Right lobe of liver (tissue), 6 donors: ENCODE measurements around the gene IL1RL1. TPM values are rescaled to one million over a fixed set of nuclear protein-coding genes. Genes with fewer than 3 reads are reported as not detected.
"Not testable (repeated sequence)": the region's sequence is repeated elsewhere in the genome, so short reads cannot be mapped to it uniquely, and the experiment has no call there.

ENCODE experiments used
- ATAC-seq, 4 donors: fragments of 200-7000 bp; cut with Tn5 transposase; one replicate each; pipeline ENCODE4 v1.9.1; 2020; ENCODE audit warnings: mild to moderate bottlenecking in 4 of 4, moderate library complexity in 4 of 4
- DNase-seq, 3 donors: peaks; one replicate each; pipeline ENCODE4 v3.0.0-alpha.2; 2020
- H3K27ac ChIP-seq, 3 donors: fragments of 200-600 bp; one replicate each; pipeline ENCODE4 v1.8.0; 2022
- H3K27me3 ChIP-seq, 2 donors: fragments of 200-600 bp; one replicate each; pipeline ENCODE4 v1.8.0; 2022
- H3K36me3 ChIP-seq, 4 donors: fragments of 200-600 bp; sonication (generic) in 1 of 4; one replicate each; pipeline versions ENCODE4 v1.5.1 to v1.8.0; 2017 to 2022; ENCODE audit warnings: control low read depth in 1 of 4
- H3K4me1 ChIP-seq, 4 donors: fragments of 200-600 bp; sonication (generic) in 1 of 4; one replicate each; pipeline versions ENCODE4 v1.5.1 to v1.8.0; 2017 to 2022; ENCODE audit warnings: control low read depth in 1 of 4
- H3K4me3 ChIP-seq, 3 donors: fragments of 200-600 bp; one replicate each; pipeline ENCODE4 v1.8.0; 2022
- H3K9me3 ChIP-seq, 4 donors: fragments of 200-600 bp; sonication (generic) in 1 of 4; one replicate each; pipeline versions ENCODE4 v1.5.1 to v1.8.0; 2017 to 2022; ENCODE audit warnings: control low read depth in 1 of 4
- CTCF ChIP-seq, 4 donors: fragments of 200-600 bp in 3 of 4; fragments of 450-650 bp in 1 of 4; IDR thresholded peaks; one replicate each; pipeline versions ENCODE4 v1.5.1 to v1.8.0; 2016 to 2022; ENCODE audit warnings: antibody characterized with exemption in 4 of 4, mild to moderate bottlenecking in 2 of 4
- POLR2A ChIP-seq: fragments of 450-650 bp; IDR thresholded peaks from one replicate; pipeline ENCODE4 v1.6.1; 2017; ENCODE audit warnings: antibody characterized with exemption, mild to moderate bottlenecking
- WGBS: methylation state at CpG from one replicate; pipeline ENCODE4 v1.1.6; 2018; ENCODE audit warnings: low coverage, low lambda C conversion rate; ENCODE audit not compliant: insufficient coverage; ENCODE audit errors: missing lambda C conversion rate; 5-methylcytosine and 5-hydroxymethylcytosine counted together
- intact Hi-C, 2 donors: fragments of 100-400 bp; cut with DNase I; formaldehyde crosslinking; loops; one replicate each; pipeline versions ENCODE4 v1.11.2 to v1.14.1; 2022
- total RNA-seq, 6 experiments: library from RNA; depleted of rRNA in 2 of 6; stranded (reverse); fragments of >200 nt in 2 of 6; fragmentation: NEBNext Ultra II Directional in 3 of 6; extraction: Animal tissue kit (Norgen Biotek cat#: 25700) in 3 of 6; gene quantifications; one replicate each; pipeline versions ENCODE4 v1.1.0 to v1.2.4, GENCODE V29; 2016 to 2023
- donor health status: DM: no; HTN: yes; CAD: no.
- donor health status: DM: no; HTN: no; CAD: no.
- donor health status: DM: no; HTN: no; CAD: no.
- donor health status: DM: no; HTN: yes; CAD: no.
- donor health status: DM: no; HTN: yes; CAD: no.

Gene IL1RL1
- total RNA-seq, 6 experiments from 2014 or later, result 2.0 to 18.0 (median 4.2) TPM

GRCh38 chr2:102318437-102318836, 7.1 kb downstream of the IL1RL1 start:
- ATAC-seq (no peak), DNase-seq (no peak)
- H3K4me1 ChIP-seq, result no peaks in the 10 kb centered on the region
- intact Hi-C loops, result no loop called here
- H3K9me3 ChIP-seq, result no peaks in the 10 kb centered on the region
- TF ChIP-seq POLR2A, result no peak
- TF ChIP-seq CTCF (IDR thresholded peaks at IDR 0.05), result no peak
- H3K27me3 ChIP-seq, result no peaks in the 10 kb centered on the region
- 76% methylated on average over 2 of the region's 2 CpGs for WGBS
- H3K36me3 ChIP-seq, result no peaks in the 10 kb centered on the region
- H3K27ac ChIP-seq, result no peak overlapping the region
- no peak overlapping the region for H3K4me3 ChIP-seq

- Histone ChIP-seq H3K36me3 (no peaks in the 10 kb centered on the region), H3K27me3 (no peaks in the 10 kb centered on the region), H3K4me3 (no peak overlapping the region), H3K9me3 (no peaks in the 10 kb centered on the region), H3K27ac (no peak overlapping the region), H3K4me1 (no peaks in the 10 kb centered on the region)
- DNase-seq (no peak), ATAC-seq (peak in 1 of 4 donors; percentile 27)
- TF ChIP-seq CTCF (IDR thresholded peaks at IDR 0.05) (no peak), POLR2A (no peak)
- 73% methylated on average over 6 of the region's 6 CpGs for WGBS
- intact Hi-C loops, result no loop called here
Measured at GRCh38 chr2:102321941-102322719, 10.8 kb downstream of the IL1RL1 start.

- H3K4me3 ChIP-seq, H3K36me3 ChIP-seq, intact Hi-C loops, H3K4me1 ChIP-seq, H3K27me3 ChIP-seq, DNase-seq, H3K9me3 ChIP-seq, ATAC-seq, H3K27ac ChIP-seq: not testable (repeated sequence)
- no CpG with 5 or more reads among the region's 5 CpGs for WGBS
Measured at GRCh38 chr2:102324914-102325313, 13.6 kb downstream of the IL1RL1 start.

- no peaks in the 10 kb centered on the region for H3K4me1 ChIP-seq
- no peaks in the 10 kb centered on the region for H3K36me3 ChIP-seq
- H3K27ac ChIP-seq, result no peak overlapping the region
- DNase-seq (no peak), ATAC-seq (no peak)
- no peaks in the 10 kb centered on the region for H3K27me3 ChIP-seq
- H3K9me3 ChIP-seq, result no peaks in the 10 kb centered on the region
- 38% methylated on average over 5 of the region's 5 CpGs for WGBS
- no peak for TF ChIP-seq CTCF (IDR thresholded peaks at IDR 0.05)
- TF ChIP-seq POLR2A, result no peak
- intact Hi-C loops, result no loop called here
- H3K4me3 ChIP-seq, result no peak overlapping the region
Measured at GRCh38 chr2:102331311-102331980, 20.1 kb downstream of the IL1RL1 start.

GRCh38 chr2:102334486-102334885, 23.1 kb downstream of the IL1RL1 start:
- H3K27ac ChIP-seq, result no peak overlapping the region
- intact Hi-C loops, result no loop called here
- H3K27me3 ChIP-seq, result no peaks in the 10 kb centered on the region
- H3K36me3 ChIP-seq, result no peaks in the 10 kb centered on the region
- H3K4me1 ChIP-seq, result no peaks in the 10 kb centered on the region
- H3K4me3 ChIP-seq, result no peak overlapping the region
- ATAC-seq (no peak), DNase-seq (no peak)
- WGBS, result 62% methylated on average over 1 of the region's 1 CpG
- TF ChIP-seq CTCF (IDR thresholded peaks at IDR 0.05) (no peak), POLR2A (no peak)
- H3K9me3 ChIP-seq, result no peaks in the 10 kb centered on the region
